HG02970 (cell line): Measurements from ENCODE around the gene SEMA6B.
"Not testable (repeated sequence)": the region's sequence is repeated elsewhere in the genome, so short reads cannot be mapped to it uniquely, and the experiment has no call there.

Experiments
- ATAC-seq: cut with Tn5 transposase; IDR thresholded peaks from one replicate; pipeline ENCODE4 v1.9.1; 2021; ENCODE audit warnings: mild to moderate bottlenecking, moderate library complexity, moderate number of reproducible peaks; ENCODE audit not compliant: unreplicated experiment, low FRiP score

The SEMA6B gene

DNA sequence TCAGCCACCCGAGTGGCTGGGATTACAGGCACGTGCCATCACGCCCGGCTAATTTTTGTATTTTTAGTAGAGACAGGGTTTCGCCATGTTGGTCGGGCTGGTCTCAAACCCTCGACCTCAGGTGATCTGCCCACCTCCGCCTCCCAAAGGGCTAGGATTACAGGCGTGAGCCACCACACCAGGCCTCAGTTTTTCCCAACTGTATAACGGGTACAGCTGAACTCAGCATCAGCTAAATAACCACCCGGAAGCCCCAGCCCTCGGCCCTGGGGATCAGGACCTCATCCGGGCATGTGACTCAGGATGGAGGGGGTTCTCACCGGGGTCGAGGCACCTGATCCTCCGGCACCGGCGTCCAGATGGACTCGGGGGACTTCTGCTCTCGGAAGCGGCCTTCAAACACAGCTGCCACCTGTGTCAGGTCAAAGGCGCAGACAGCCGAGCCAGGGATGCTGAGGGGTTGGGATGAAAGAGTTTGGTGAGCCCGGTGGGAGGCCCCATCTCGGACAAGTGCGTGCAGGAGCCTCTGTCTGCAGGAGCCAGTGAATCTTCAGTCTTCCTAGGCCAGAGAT, 8.9 kb downstream of the SEMA6B start:
- no peak for ATAC-seq

DNA sequence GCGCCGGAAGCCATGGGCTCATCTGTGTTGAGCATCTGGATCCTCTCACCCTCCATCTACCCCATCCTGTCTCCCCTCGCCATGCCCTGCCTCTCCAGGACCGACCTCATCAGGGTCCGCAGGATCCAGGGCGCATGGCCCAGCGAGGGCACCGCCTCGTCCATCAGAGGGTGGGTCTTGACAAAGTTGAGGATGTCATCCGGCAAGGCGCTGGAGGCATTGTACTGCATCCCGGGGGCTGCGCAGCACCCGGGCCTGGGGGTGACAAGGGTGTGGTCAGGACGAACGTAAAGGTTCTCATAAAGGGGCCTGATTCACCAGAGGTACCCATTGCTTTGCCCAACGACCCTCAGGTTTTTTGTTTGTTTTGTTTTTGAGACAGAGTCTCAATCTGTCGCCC, 9.5 kb downstream of the SEMA6B start:
- no peak for ATAC-seq

DNA sequence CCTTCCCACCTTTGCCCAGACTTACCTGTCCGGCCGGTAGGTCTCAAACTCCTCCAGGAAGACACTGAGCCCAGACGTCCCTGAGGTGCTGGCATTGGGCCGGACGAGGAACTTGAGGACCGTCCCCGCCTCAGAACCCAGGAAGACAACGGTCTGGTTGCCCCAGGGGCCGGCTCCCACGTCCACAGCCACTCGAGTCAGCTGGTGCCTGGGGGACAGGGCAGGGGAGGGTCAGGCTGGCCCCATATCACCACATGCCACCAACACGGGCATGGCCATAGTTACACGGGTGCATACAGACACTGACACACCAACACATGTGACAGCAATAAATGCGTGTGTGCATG, 11.3 kb downstream of the SEMA6B start:
- ATAC-seq: no peak

DNA sequence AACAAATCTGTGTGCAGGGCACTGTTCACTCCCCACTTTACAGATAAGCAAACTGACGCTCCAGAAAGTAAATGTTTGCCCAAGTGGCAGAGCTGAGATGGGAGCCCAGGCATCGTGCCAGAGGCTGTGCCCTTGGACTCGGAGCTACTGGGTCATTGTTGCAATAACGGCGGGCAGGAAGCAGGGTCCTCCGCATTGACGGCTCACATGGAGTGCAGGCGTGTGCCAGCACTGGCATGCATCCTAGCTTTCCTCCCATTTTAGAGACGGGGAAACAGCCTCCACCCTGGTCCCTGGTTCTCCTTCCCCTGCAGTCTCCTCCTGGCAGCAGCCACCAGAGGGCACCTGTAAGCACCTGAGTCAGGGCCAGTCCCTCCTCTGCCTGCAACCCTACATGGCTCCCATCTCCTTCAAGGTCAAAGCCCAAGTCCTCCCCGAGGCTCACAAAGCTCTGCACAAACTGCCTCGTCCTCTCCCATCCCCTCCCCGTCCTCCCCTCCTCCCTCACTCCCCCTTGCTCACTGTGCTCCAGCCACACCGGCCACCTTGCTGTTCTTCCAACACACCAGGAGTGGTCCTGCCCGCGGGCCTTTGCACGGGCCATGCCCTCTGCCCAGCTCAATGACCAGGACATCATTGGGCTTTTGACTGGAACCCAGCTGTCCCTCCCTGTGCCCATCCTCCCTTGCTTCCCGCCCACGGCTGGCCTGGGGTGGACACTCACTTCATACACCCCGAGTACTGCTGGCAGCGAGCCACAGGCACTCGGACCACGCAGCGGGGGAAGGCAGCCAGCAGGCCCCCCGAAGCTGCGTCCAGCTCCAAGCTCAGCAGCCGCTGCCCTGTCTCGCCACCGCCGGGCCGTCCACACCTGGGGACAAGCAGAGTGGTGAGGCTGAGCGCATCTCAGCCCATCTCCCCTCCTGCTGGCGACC, 11.9 kb downstream of the SEMA6B start:
- no peak for ATAC-seq

DNA sequence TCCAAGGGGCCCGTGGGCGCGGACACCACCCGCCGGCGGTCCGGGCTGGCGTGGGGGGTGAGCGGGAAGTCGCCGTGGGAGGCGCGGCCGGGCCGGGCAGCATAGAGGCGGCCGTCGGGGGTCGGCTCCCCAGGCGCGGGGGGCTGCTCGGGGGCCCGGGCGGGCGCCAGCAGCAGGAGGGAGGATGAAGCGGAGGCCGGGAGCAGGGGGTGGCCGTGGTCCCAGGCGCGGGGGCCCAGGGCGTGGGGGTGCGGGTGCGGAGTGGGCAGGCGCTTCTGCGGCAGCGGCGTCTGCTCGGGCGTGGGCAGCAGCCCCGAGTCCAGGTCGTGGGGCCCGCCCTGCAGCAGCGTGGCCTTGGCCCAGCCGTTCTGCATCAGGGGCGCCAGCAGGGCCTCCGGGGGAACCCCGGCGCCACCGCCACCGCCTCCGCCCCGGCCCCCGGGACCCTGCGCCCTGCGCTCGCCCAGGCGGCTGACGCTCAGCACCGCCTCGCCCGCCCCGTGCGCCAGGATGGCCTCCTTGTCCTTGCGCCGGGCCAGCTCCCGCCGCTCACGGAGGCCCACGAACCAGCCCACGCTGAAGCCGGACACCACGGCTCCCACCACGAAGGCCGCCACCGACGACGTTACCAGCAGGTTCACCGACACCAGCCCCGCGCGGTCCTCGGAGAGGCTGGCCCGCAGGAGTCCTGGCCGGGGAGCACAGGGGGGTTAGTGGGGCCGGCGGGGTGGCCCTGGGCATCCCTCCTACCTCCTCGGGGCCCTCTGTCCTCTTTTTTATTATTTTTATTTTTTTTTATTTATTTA, 15.4 kb downstream of the SEMA6B start:
- ATAC-seq: no peak

DNA sequence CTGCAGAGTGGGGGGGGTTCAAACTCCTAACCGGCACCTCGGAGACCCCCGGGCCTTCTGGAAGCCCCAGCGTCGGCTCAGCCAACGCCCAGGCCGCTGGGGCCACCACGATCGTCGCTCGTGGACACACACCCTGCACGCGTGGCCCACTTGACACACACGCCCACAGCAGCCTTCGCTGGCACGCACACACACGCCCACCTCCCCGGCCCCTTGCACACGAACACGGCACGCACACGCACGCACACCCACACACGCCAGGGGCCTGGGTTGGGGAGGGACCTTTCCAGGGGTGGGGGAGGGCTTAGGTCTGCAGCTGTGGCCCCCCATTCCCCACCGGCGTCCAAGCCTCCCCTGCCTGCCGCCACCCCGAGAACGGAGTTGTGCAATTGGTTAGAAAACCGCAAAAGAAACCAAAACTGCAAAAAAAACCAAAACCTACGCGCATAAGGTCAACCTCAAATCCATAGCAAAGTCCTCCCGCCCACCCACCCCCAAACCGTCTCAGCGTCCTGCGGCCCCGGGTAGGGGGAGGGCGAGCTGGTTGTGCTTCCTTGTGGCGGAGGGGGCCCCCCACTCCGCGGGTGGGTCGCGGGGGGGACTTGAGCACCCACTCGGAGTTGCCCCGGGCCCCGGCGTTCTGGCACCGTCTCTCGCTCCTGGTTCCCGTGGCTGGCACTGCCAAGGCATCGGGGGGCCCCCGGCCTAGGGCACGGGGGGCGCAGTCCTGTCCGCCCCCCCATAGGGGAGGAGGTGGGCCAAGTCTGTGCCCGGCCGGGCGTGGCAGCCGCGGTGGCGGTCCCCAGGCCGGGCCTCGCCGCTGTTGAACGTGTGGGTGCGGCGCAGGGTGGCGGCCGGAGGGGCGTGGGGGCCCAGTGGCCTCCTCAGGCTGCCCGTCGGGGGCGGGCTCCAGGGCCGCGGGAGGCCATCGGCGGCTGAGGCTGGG, 16.3 kb downstream of the SEMA6B start:
- ATAC-seq: no peak

DNA sequence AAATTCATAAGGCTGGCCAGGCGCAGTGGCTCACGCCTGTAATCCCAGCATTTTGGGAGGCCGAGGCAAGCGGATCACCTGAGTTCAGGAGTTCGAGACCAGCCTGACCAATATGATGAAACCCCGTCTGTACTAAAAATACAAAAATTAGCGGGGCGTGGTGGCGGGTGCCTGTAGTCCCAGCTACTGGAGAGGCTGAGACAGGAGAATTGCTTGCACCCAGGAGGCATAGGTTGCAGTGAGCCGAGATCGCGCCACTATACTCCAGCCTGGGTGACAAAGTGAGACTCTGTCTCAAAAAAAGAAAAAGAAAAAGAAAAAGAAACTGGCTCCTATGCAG, 17.7 kb downstream of the SEMA6B start:
- ATAC-seq: not testable (repeated sequence)

DNA sequence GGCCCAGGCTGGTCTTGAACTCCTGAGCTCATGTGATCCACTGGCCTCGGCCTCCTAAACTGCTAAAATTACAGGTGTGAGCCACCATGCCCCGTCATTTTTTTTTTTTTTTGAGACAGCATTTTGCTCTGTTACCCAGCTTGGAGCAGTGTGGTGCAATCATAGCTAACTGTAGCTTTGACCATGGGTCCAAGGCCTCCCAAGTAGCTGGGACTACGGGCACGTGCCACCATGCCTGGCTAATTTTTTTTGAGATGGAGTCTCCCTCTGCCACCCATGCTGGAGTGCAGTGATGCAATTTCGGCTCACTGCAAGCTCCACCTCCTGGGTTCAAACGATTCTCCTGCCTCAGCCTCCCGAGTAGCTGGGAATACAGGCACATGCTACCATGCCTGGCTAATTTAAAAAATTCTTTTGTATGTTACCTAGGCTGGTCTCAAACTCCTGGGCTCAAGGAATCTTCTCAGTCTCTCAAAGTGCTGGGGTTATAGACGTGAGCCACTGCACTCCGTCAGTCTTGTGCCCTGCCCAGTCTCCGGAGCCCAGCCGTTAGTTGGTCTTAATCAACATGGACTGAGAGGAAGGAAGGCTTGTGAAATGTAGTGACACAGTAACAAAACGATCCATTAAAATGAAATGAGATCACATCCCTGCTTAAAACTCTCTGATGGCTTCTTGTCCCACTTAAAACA, 18.2 kb downstream of the SEMA6B start:
- ATAC-seq: no peak

DNA sequence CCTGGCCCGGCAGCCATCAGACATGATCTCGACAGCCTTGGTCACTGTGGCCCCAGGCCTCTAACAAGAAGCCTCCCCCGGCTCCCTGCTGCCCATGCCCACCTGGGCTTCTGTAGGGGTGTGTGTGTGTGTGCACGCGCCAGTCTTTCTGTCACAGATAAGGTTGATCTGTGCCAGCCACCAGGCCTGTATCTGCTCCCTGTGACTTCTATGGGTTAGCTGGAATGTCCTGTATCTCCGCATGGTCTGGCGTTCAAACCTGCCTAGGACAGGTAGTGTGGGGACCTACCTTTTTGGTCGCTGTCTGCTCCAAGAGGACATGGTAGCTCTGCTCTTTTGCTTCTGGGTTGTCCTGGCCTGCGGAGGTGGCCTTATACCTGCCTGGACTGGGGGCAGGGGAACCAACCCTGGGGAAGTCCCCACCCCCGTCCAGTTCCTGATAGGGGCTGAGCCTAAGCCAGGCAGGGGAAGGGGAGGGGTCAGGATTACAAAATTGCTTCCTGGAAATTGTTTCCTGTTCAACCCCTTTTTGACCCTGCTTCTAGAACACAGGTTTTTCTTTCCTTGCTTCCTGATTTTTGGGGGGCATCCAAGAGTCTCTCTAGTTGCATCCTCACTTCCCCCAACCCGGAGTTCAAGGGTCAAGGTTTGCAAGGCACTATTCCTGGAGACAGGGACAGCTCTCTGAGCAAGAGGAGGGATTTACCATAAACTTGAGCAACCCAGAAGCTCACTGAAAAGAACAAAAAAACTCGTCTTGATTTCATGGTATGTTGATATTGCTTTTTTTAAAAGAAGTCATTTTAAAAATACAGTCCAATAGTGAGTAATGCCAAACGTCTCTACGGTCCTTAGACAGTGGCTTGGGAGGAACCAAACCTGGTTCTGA, 19.5 kb downstream of the SEMA6B start, which contains the start of gene LRG1:
LRG1 (minus strand) TSS at position 344 of the 889 bp plus-strand sequence; CDS start at position 321, 23 bp downstream.
- ATAC-seq: no peak

DNA sequence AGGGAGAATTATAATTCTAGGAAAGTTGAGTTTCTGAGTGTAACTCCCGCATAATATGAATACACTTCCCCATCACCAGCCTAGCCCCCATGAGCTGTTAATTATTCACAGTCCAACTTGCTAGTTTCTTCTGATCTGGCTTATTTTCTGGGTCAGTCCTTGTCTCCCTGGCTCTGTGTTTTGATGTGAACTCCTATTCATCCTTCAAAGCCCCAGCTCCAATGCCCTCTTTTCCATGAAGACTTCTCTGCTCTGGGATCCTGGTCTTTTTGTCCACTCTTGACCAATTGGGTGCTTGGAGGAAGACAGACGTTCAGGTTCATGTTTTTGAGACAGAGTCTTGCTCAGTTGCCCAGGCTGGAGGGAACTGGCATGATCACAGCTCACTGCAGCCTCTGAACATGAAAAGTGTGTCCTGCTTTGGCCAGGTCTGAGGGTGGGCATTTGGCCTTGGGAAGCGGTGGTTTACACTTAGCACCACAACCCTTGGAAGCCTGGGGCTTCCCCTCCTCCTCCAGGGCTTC, 20.3 kb downstream of the SEMA6B start:
- ATAC-seq: no peak

DNA sequence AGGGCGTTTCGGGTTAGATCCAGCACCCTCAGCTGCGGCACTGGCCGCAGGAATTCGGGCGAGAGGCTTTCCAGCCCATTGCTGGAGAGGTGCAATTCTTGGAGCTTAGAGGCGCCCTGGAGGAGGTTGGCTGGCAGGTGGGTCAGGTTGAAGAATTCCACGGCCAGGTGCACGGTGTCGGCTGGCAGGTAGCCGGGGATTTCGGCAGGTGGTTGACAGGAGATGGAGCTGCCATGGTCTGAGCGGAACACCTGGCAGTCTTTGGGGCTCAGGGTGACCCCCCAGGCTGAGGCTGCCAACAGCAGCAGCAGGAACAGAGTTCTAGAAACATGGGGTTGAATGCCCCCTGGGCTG, 20.9 kb downstream of the SEMA6B start:
- no peak for ATAC-seq

DNA sequence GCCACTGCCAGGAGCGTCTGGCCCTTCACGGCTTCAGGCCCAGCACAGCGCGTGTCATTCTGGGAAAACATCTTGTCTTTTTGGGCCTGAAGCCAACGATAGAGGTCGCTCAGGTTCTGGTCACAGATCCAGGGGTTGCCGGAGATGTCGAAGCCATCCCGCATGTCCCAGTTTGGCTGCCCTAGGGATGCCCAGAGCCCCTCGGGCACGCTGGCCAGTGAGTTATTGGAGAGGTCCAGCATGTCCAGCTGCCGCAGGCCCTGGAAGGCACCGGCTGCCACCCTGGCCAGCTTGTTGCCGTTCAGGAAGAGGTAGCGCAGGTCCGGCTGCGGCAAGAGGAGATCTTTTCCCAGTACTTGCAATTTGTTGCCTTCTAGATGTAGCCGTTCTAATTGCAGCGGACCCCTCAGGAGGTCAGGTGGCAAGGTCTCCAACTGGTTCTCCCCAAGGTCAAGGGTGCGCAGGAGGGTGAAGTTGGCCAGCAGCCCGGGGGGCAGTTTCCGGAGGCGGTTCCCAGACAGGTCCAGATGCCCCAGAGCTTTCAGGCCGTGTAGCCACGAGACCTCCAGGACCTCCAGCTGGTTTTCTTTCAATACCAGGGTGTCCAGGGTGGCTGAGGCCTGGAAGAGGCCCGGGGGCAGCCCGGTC, 21.4 kb downstream of the SEMA6B start:
- ATAC-seq: no peak

DNA sequence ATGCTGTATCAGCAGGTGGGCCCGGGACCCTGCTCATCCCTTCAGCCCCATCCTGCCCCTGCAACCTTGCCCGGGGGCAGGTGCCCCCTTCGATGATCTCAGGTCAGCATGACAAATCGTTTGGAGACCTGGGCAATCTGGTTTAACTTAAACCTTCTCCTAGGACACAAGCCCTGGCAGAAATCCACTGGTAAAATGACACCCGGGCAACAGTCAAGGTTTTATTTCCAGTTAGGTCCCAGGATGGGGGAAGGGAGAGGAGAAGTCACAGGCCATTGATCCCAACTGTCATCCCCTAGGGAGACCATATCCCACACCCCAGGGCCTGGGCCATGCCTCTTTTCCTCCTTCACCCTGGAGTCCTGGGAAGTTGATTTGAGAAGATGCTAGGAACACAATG, 22.7 kb downstream of the SEMA6B start:
- no peak for ATAC-seq

DNA sequence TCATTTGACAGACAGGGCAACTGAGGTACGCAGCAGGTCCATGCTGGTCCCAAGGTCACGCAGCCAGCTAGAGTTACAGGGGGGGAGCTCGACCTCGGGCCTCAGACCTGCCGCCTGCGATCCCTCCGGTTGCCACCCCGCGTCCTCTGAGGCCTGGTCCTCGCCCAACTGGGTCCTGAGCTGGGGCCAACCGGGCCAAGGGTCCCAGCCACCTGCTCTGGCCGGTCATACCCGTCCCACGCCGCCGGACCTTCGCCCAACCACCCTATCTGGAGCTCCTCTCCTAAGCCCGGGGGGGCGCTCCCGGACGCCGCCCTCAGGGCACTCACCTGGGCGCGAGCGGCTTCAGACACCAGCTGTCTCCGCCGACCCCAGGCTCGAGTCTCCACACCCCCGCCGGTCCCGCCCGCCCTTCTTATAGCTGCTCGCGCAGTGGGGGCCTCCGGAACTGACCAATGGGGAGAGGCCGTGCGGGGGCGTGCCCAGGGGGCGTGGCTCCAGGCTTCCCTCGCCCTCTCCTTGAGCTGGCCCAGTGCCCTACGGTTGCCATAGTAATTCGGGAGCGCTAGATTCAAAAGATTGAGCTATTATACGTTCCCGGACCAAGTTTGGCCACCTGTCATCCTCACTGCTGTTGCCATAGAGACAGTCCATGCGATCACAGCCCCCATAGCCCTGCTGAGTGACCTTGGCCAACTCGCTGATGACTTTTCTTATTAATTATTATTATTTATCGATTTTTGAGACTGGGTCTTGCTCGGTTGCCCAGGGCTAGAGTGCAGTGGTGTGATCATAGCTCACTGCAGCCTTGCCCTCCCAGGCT, 24.4 kb downstream of the SEMA6B start, which contains the start of gene PLIN5:
PLIN5 (minus strand) TSS at position 389 of the 823 bp plus-strand sequence. CDS start 1,150 bp downstream, outside the sequence.
- no peak for ATAC-seq

DNA sequence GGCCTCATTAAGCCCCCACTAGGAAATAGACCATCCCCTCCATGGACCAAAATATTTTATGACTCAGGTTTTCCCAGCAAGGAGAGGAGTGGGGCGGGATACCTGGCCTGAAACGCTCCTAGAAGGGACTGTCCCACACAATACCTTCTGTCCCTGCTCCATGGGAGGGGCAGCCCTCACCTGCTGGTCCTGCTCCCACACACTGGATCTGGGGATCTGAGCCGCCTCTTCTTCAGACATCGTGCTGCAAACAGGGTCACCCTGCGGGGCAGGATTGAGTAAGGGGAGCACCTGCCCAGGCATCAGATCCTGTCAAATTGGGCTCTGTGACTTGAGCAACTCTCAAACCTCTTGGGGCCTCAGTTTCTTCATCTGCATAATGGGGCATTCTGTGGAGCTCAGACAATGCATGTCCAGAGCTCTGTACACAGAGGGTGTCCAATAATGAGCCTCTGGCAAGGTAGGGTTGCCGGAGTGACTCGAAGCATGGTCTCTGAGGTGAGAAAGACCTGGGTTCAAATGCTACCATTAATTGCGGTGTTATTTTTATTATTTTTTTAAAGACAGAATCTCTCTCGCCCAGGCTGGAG, 25.6 kb downstream of the SEMA6B start:
- no peak for ATAC-seq

DNA sequence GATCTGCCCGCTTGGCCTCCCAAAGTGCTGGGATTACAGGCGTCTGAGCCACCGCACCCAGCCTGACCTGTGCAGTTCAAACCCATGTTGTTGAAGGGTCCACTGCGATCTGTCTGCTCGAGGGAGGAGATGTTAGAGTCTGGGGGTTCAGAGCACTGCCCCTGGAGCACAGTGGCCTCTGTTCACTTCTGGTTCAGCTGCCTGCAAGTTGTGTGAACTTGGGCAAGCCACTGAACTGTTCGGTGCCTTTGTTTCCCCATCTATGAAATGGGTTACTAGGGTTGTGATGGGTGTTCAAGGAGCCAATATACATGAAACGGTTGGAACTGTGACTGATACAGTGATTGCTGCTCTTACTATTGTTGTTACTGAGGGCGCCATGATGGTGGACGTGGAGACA, 26.1 kb downstream of the SEMA6B start:
- no peak for ATAC-seq
